HepG2 (cell line): Measurements from ENCODE around the gene MLN. TPM values are rescaled to one million over a fixed set of nuclear protein-coding genes. Genes with fewer than 3 reads are reported as not detected.
A peak's percentile ranks its signal among the peaks of the same experiment; 100 is the strongest.

Source experiments
- ATAC-seq: fragments of 200-7000 bp; cut with Tn5 transposase; 3 replicates; pipeline ENCODE4 v1.9.1; 2020; ENCODE audit warnings: mild to moderate bottlenecking, moderate library complexity
- BruUV-seq: library from RNA; stranded (reverse); fragments of 400-500 nt; replicated peaks from 2 replicates; lab custom pipeline; 2021; lab: Mats Ljungman, UMichigan
- CTCF ChIA-PET: fragments of 300-600 bp; formaldehyde crosslinking; extraction: SDS; loops from one replicate; lab custom pipeline; 2021; ENCODE audit warnings: low total read pairs, inconsistent platforms, low intra/inter-chr PET ratio; lab: Yijun Ruan, JAX
- POLR2A ChIA-PET: fragments of 350-600 bp; sonication (Branson Sonifier 250); formaldehyde crosslinking; loops from one replicate; lab custom pipeline; 2020; ENCODE audit warnings: antibody characterized with exemption, inconsistent platforms; lab: Yijun Ruan, JAX
- DNase-seq: peaks from one replicate; pipeline ENCODE4 v3.0.0-alpha.2; 2015; ENCODE audit warnings: low spot score
- FAIRE-seq: peaks from 3 replicates; lab custom pipeline; 2011; peaks lifted over from hg19 to GRCh38; lab: Jason Lieb, UNC
- H2AFZ ChIP-seq: one replicate; pipeline ENCODE4 v1.6.1; 2011; ENCODE audit warnings: low read length, inconsistent platforms
- H3K27ac ChIP-seq: fragments of 300-600 bp; 3 replicates; pipeline ENCODE4 v1.8.0; 2011; ENCODE audit warnings: mixed run types, mild to moderate bottlenecking, mixed read lengths, low read length, inconsistent platforms; ENCODE audit not compliant: insufficient read depth; ENCODE audit errors: extremely low read length
- H3K27me3 ChIP-seq, 2 experiments: fragments of 200-600 bp in 1 of 2; 2 replicates in 1 of 2; 3 replicates in 1 of 2; pipeline versions ENCODE4 v1.6.0 to v1.8.0; 2011; ENCODE audit warnings: low read length in 2 of 2, mild to moderate bottlenecking in 2 of 2, moderate library complexity in 2 of 2, inconsistent platforms in 1 of 2; ENCODE audit not compliant: insufficient read depth in 2 of 2, control insufficient read depth in 1 of 2
- H3K36me3 ChIP-seq, 2 experiments: fragments of 200-600 bp in 1 of 2; replicated peaks in 1 of 2; 2 replicates in 1 of 2; 3 replicates in 1 of 2; pipeline versions ENCODE4 v1.5.1 to v1.8.0; 2011; ENCODE audit warnings: low read length in 2 of 2, inconsistent platforms in 1 of 2; ENCODE audit not compliant: insufficient read depth in 2 of 2, control insufficient read depth in 1 of 2
- H3K4me1 ChIP-seq: 2 replicates; pipeline ENCODE4 v1.5.1; 2012; ENCODE audit warnings: low read length, inconsistent platforms; ENCODE audit not compliant: insufficient read depth
- H3K4me2 ChIP-seq: 2 replicates; pipeline ENCODE4 v1.6.0; 2011; ENCODE audit warnings: low read depth, low read length, inconsistent platforms
- H3K4me3 ChIP-seq, 3 experiments: fragments of 200-600 bp in 1 of 3; sonication (generic), shearing (Covaris generic) in 1 of 3; replicated peaks in 1 of 3; 2 replicates each; pipeline ENCODE4 v1.5.1; 2011 to 2016; ENCODE audit warnings: low read length in 3 of 3, inconsistent platforms in 2 of 3, low read depth in 2 of 3, mild to moderate bottlenecking in 2 of 3, control low read depth in 1 of 3, mixed read lengths in 1 of 3; ENCODE audit not compliant: insufficient read depth in 1 of 3
- H3K79me2 ChIP-seq: one replicate; pipeline ENCODE4 v1.6.1; 2011; ENCODE audit warnings: low read length, inconsistent platforms; ENCODE audit not compliant: insufficient read depth
- H3K9ac ChIP-seq: 2 replicates; pipeline ENCODE4 v1.6.0; 2011; ENCODE audit warnings: mild to moderate bottlenecking, low read depth, low read length, inconsistent platforms; ENCODE audit not compliant: insufficient read depth
- H3K9me3 ChIP-seq: 2 replicates; pipeline ENCODE4 v1.5.1; 2012; ENCODE audit warnings: mild to moderate bottlenecking, low read length
- H4K20me1 ChIP-seq: 2 replicates; pipeline ENCODE4 v1.6.0; 2011; ENCODE audit warnings: inconsistent platforms, mild to moderate bottlenecking, low read length, moderate library complexity; ENCODE audit not compliant: insufficient read depth
- FOXK1 ChIP-seq: sonication (generic); formaldehyde crosslinking; IDR thresholded peaks from 2 replicates; pipeline ENCODE4 v1.4.0; 2020; ENCODE audit warnings: low read depth, missing genetic modification reagents, borderline replicate concordance
- LCORL ChIP-seq, 2 experiments: fragments of 450-650 bp in 1 of 2; sonication (generic) in 1 of 2; formaldehyde crosslinking in 1 of 2; IDR thresholded peaks; 2 replicates each; pipeline versions ENCODE4 v1.5.0 to v1.6.1; 2017 to 2020; ENCODE audit warnings: antibody characterized with exemption in 1 of 2, missing genetic modification reagents in 1 of 2
- MLX ChIP-seq: IDR thresholded peaks from 2 replicates; pipeline ENCODE4 v1.6.1; 2016
- SSRP1 ChIP-seq: IDR thresholded peaks from 2 replicates; pipeline ENCODE4 v1.6.1; 2016; ENCODE audit warnings: control low read depth
- U2AF1 ChIP-seq: fragments of 200-400 bp; formaldehyde crosslinking; optimal IDR thresholded peaks from 2 replicates; pipeline ENCODE3; 2017; ENCODE audit warnings: mild to moderate bottlenecking, low read depth, low read length
- ZC3H4 ChIP-seq: sonication (generic); formaldehyde crosslinking; IDR thresholded peaks from 2 replicates; pipeline ENCODE4 v1.4.0; 2020; ENCODE audit warnings: missing genetic modification reagents, borderline replicate concordance
- ZMYM3 ChIP-seq: sonication (generic); formaldehyde crosslinking; IDR thresholded peaks from 2 replicates; pipeline ENCODE4 v1.5.1; 2020; ENCODE audit warnings: mild to moderate bottlenecking, missing genetic modification reagents
- ZNF704 ChIP-seq: sonication (generic); formaldehyde crosslinking; IDR thresholded peaks from 2 replicates; pipeline ENCODE4 v1.8.1; 2023; ENCODE audit warnings: mild to moderate bottlenecking, inconsistent platforms, moderate library complexity, missing genetic modification reagents, borderline replicate concordance
- ZNF768 ChIP-seq: sonication (generic); formaldehyde crosslinking; IDR thresholded peaks from 2 replicates; pipeline ENCODE4 v1.4.0; 2020; ENCODE audit warnings: missing genetic modification reagents
- WGBS: methylation state at CpG from one replicate; pipeline ENCODE4 v1.1.6; 2017; ENCODE audit warnings: low lambda C conversion rate; 5-methylcytosine and 5-hydroxymethylcytosine counted together
- in situ Hi-C: cut with HindIII; loops from 2 replicates; pipeline ENCODE4 v1.10.0; 2017; ENCODE audit warnings: low pct_unique_long_range_greater_than_20kb; ENCODE audit not compliant: extremely low pct_ligation_motif_present
- intact Hi-C: fragments of 100-400 bp; cut with micrococcal nuclease; formaldehyde crosslinking; loops from one replicate; pipeline ENCODE4 v1.10.0; 2022; ENCODE audit not compliant: unreplicated experiment
- polyA plus RNA-seq, 8 experiments: library from polyadenylated mRNA; depleted of rRNA in 3 of 8; stranded (reverse) in 7 of 8; unstranded in 1 of 8; fragments of >200 nt; fragmentation: Illumina TruSeq in 4 of 8; extraction: Trizol in 4 of 8; gene quantifications; 2 replicates each; pipeline versions ENCODE4 v1.2.1 to v1.2.3, GENCODE V29; 2011 to 2016; ENCODE audit warnings: low read depth in 4 of 8, missing spikeins in 1 of 8, mixed read lengths in 1 of 8; ENCODE audit not compliant: insufficient read depth in 1 of 8
- total RNA-seq, 5 experiments: library from RNA; depleted of rRNA; stranded (reverse); fragments of >200 nt; fragmentation: Illumina TruSeq; extraction: Trizol; gene quantifications; 2 replicates each; pipeline ENCODE4 v1.2.3, GENCODE V29; 2016; ENCODE audit warnings: low read depth in 1 of 5

The MLN gene
- total and polyA plus RNA-seq, 2 of the 13 experiments (the other 11 are each of a cell fraction or from before 2014, with no cell fraction given): not detected

- TF ChIP-seq MLX (CRISPR knock-in tag) (no peak), U2AF1 (no peak), ZC3H4 (no peak), SSRP1 (CRISPR knock-in tag) (no peak), LCORL (IDR thresholded peaks at IDR 0.05) (no peak), LCORL (CRISPR knock-in tag; IDR thresholded peaks at IDR 0.05) (no peak), FOXK1 (CRISPR knock-in tag) (no peak)
Measured at GRCh38 chr6:33848484-33848883, 44.7 kb upstream of the MLN start (continued).

GRCh38 chr6:33847867-33848266 lies 44.1 kb upstream of the MLN start:
- in situ Hi-C loops: no loop called here
- H3K4me1 ChIP-seq: no peaks in the 10 kb centered on the region
- FAIRE-seq: no peak
- no peaks in the 10 kb centered on the region for H3K36me3 ChIP-seq
- POLR2A ChIA-PET: no interaction called here
- no peak overlapping the region for H3K4me2 ChIP-seq
- H3K79me2 ChIP-seq: no peaks in the 10 kb centered on the region
- H4K20me1 ChIP-seq: no peaks in the 10 kb centered on the region
- H3K4me3 ChIP-seq: no peak overlapping the region
- TF ChIP-seq ZNF768 (CRISPR knock-in tag): peak; percentile 94
- 0 out of 2 replicates have a peak, but pooled peaks have one; percentile 43 for TF ChIP-seq ZMYM3 (CRISPR knock-in tag)
- no peak for TF ChIP-seq ZNF704 (CRISPR knock-in tag)
- TF ChIP-seq, all 625 proteins: peak for 2
- Histone ChIP-seq H3K27ac (no peak overlapping the region), H2AFZ (no peak overlapping the region), H3K9me3 (no peaks in the 10 kb centered on the region), H3K27me3 (peaks cover 2 to 43% of the 10 kb centered on the region in 2 experiments; a peak in 4 of 5 replicates), H3K9ac (no peak overlapping the region)
- ATAC-seq: no peak
- BruUV-seq: no TSS peak
- CTCF ChIA-PET: no interaction called here
- DNase-seq: no peak
- intact Hi-C loops: no loop called here
- 0% methylated on average over 1 of the region's 1 CpG for WGBS
